Caco-2 (cell line): ENCODE results near the gene USP10. TPM values are rescaled to one million over a fixed set of nuclear protein-coding genes. Genes with fewer than 3 reads are reported as not detected.

ENCODE experiments used
- BruUV-seq: library from RNA; stranded (reverse); fragments of 400-500 nt; replicated peaks from 2 replicates; lab custom pipeline; 2021; lab: Mats Ljungman, UMichigan
- CTCF ChIA-PET: fragments of 300-600 bp; sonication (Branson Sonifier 250); formaldehyde crosslinking; loops from one replicate; lab custom pipeline; 2022; ENCODE audit warnings: antibody characterized with exemption; lab: Charles Lee
- POLR2A ChIA-PET: fragments of 300-600 bp; sonication (Branson Sonifier 250); formaldehyde crosslinking; loops from one replicate; lab custom pipeline; 2022; ENCODE audit warnings: antibody characterized with exemption; lab: Charles Lee
- DNase-seq, 2 experiments: peaks; one replicate each; pipeline versions ENCODE4 v3.0.0 to v3.0.0-alpha.2; 2020 to 2022
- H3K27me3 ChIP-seq: replicated peaks from 2 replicates; pipeline ENCODE4 v1.6.0; 2011; ENCODE audit warnings: low read length; ENCODE audit not compliant: control insufficient read depth, insufficient read depth
- H3K36me3 ChIP-seq: 2 replicates; pipeline ENCODE4 v1.5.1; 2011; ENCODE audit warnings: low read length; ENCODE audit not compliant: control insufficient read depth, insufficient read depth
- H3K4me1 ChIP-seq: fragments of 250-450 bp; sonication (Bioruptor Pico); 2 replicates; pipeline ENCODE4 v1.5.1; 2020; ENCODE audit warnings: mild to moderate bottlenecking
- H3K4me3 ChIP-seq: 2 replicates; pipeline ENCODE4 v1.5.1; 2011; ENCODE audit warnings: low read depth, mild to moderate bottlenecking, control low read depth, low read length
- H3K9me3 ChIP-seq: fragments of 250-450 bp; sonication (Bioruptor Pico); 2 replicates; pipeline ENCODE4 v1.5.1; 2020; ENCODE audit warnings: mild to moderate bottlenecking, moderate library complexity
- H3K27ac Mint-ChIP-seq: one replicate; pipeline ENCODE4 v1.8.0; 2022; ENCODE audit warnings: mixed read lengths; ENCODE audit not compliant: unreplicated experiment
- H3K27me3 Mint-ChIP-seq: one replicate; pipeline ENCODE4 v1.8.0; 2022; ENCODE audit warnings: mixed read lengths; ENCODE audit not compliant: insufficient read depth, unreplicated experiment
- H3K36me3 Mint-ChIP-seq: one replicate; pipeline ENCODE4 v1.8.0; 2022; ENCODE audit warnings: mild to moderate bottlenecking, mixed read lengths; ENCODE audit not compliant: insufficient read depth, unreplicated experiment
- H3K4me1 Mint-ChIP-seq: one replicate; pipeline ENCODE4 v1.8.0; 2022; ENCODE audit warnings: low read depth, mixed read lengths; ENCODE audit not compliant: unreplicated experiment
- H3K4me3 Mint-ChIP-seq: one replicate; pipeline ENCODE4 v1.8.0; 2022; ENCODE audit warnings: mild to moderate bottlenecking, moderate library complexity, mixed read lengths; ENCODE audit not compliant: unreplicated experiment
- H3K9me3 Mint-ChIP-seq: one replicate; pipeline ENCODE4 v1.8.0; 2022; ENCODE audit warnings: mixed read lengths; ENCODE audit not compliant: unreplicated experiment
- intact Hi-C: fragments of 100-400 bp; cut with micrococcal nuclease; formaldehyde crosslinking; loops from one replicate; pipeline ENCODE4 v1.10.0; 2022; ENCODE audit not compliant: unreplicated experiment
- total RNA-seq: library from RNA; stranded (reverse); gene quantifications from 2 replicates; pipeline ENCODE4 v1.2.3, GENCODE V29; 2022
- TF ChIP-seq, protein P1 (sequence below), 2 experiments: fragments of 200-600 bp in 1 of 2; IDR thresholded peaks; 1 replicate in 1 of 2; 2 replicates in 1 of 2; pipeline versions ENCODE4 v1.5.1 to v1.8.0; 2011 to 2022; ENCODE audit warnings: antibody characterized with exemption in 1 of 2, control low read depth in 1 of 2, inconsistent platforms in 1 of 2, low read depth in 1 of 2, low read length in 1 of 2, mild to moderate bottlenecking in 1 of 2, moderate library complexity in 1 of 2; ENCODE audit not compliant: insufficient read depth in 1 of 2, severe bottlenecking in 1 of 2, unreplicated experiment in 1 of 2

The USP10 gene
- total RNA-seq, 1 experiment from 2014 or later: 147 TPM

DNA sequence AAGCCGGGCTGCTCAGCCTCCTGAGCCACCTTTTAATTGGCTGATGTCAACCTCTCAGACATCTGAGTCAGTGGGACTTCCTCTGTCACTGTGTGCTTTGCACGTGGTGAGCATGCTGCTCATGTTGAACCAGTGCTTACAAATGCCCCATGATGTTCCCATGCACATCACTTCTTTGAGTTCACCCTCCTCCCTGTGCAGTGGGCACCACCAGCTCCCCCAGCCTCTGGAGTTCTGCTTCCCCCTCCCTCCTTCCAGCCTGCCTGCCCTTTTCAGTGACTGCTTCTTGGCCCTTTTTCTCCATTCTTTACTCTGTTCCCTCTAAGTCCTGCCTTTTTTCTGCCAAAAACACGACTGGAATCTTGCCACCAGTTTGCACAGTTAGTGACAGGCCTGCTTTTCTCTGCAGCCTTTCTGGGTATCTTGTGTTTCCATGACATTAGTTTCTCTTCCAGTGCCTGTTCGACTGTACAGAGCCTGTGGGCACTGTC lies 41.6 kb downstream of the USP10 start:
- peaks cover 5% of the 10 kb centered on the region for H3K36me3 ChIP-seq
- no peaks in the 10 kb centered on the region for H3K27me3 Mint-ChIP-seq
- CTCF ChIA-PET: interaction anchor here (0.9 kb wide), 1 partner anchor 15 kb away, joined by 3 read pairs; no protein-coding TSS in a partner anchor
- intact Hi-C loops: no loop called here
- no peaks in the 10 kb centered on the region for H3K9me3 Mint-ChIP-seq
- TF ChIP-seq, protein P1, sequence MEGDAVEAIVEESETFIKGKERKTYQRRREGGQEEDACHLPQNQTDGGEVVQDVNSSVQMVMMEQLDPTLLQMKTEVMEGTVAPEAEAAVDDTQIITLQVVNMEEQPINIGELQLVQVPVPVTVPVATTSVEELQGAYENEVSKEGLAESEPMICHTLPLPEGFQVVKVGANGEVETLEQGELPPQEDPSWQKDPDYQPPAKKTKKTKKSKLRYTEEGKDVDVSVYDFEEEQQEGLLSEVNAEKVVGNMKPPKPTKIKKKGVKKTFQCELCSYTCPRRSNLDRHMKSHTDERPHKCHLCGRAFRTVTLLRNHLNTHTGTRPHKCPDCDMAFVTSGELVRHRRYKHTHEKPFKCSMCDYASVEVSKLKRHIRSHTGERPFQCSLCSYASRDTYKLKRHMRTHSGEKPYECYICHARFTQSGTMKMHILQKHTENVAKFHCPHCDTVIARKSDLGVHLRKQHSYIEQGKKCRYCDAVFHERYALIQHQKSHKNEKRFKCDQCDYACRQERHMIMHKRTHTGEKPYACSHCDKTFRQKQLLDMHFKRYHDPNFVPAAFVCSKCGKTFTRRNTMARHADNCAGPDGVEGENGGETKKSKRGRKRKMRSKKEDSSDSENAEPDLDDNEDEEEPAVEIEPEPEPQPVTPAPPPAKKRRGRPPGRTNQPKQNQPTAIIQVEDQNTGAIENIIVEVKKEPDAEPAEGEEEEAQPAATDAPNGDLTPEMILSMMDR (IDR thresholded peaks at IDR 0.05; ENCODE audit: insufficient read depth in 1 of 2, low read depth in 1 of 2, low read length in 1 of 2, severe bottlenecking in 1 of 2, unreplicated experiment in 1 of 2): no peak
- no peaks in the 10 kb centered on the region for H3K27me3 ChIP-seq
- DNase-seq: no peak
- no peak overlapping the region for H3K4me3 ChIP-seq
- H3K27ac Mint-ChIP-seq: no peak overlapping the region
- H3K4me1 Mint-ChIP-seq: peaks cover 10% of the 10 kb centered on the region
- no peak overlapping the region for H3K4me3 Mint-ChIP-seq
- peaks cover 7% of the 10 kb centered on the region; the same call in 1 of the 2 replicates for H3K4me1 ChIP-seq
- peaks cover 81% of the 10 kb centered on the region for H3K36me3 Mint-ChIP-seq
- BruUV-seq: no TSS peak
- POLR2A ChIA-PET: no interaction called here
- H3K9me3 ChIP-seq: no peaks in the 10 kb centered on the region

DNA sequence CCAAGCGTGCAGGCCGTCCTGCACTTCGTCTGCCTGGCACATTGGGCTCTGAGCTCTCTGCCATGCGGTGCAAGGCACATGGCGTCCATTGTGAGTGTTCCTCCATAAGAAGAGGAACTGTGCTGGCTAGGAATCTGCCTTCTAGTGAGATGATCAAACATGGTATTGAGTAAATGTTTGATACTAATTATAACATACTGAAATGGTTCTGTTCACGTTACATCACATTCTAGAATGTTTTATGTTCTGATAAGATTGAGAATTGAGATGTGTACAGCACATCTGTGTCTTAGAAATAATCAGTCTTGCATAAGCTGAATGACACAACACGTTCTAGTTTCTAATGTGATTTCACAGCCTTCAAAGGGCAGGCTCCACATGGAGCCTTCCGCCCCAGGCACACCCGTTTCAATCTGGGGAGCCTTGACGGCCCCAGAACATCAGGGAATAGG lies 42.9 kb downstream of the USP10 start:
- intact Hi-C loops: no loop called here
- Histone ChIP-seq H3K4me1 (peaks cover 7% of the 10 kb centered on the region; the same call in 1 of the 2 replicates), H3K36me3 (peaks cover 5% of the 10 kb centered on the region), H3K9me3 (no peaks in the 10 kb centered on the region), H3K4me3 (no peak overlapping the region), H3K27me3 (no peaks in the 10 kb centered on the region)
- H3K27ac Mint-ChIP-seq: no peak overlapping the region
- DNase-seq: no peak
- ChIA-PET POLR2A (no interaction called here), CTCF (interaction anchor here (1.0 kb wide), 1 partner anchor 16 kb away, joined by 3 read pairs; no protein-coding TSS in a partner anchor)
- H3K27me3 Mint-ChIP-seq: no peaks in the 10 kb centered on the region
- BruUV-seq: no TSS peak
- no peaks in the 10 kb centered on the region for H3K9me3 Mint-ChIP-seq
- H3K4me3 Mint-ChIP-seq: no peak overlapping the region
- peaks cover 79% of the 10 kb centered on the region for H3K36me3 Mint-ChIP-seq
- H3K4me1 Mint-ChIP-seq: peaks cover 10% of the 10 kb centered on the region
- TF ChIP-seq, protein P1 (IDR thresholded peaks at IDR 0.05; ENCODE audit: insufficient read depth in 1 of 2, low read depth in 1 of 2, low read length in 1 of 2, severe bottlenecking in 1 of 2, unreplicated experiment in 1 of 2): no peak

DNA sequence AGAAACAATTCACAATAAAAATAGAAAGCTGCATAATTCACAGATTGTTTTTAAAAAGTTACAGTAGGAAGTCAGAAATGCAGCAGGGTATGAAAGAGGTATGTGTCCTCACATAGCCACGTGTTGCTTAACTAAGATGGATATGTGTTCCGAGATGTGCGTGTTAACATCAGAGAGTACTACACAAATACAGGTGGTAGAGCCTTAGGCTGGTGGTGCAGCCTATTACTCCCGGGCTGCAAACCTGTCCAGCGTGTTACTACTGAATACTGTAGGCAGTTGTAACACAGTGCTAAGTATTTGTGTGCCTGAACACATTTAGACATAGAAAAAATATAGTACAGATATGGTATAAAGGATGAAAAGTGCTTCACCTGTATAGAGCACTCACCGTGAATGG lies 46.4 kb downstream of the USP10 start:
- ChIA-PET CTCF (interaction anchor here (0.6 to 1.3 kb wide), 2 partner anchors 8 to 585 kb away, joined by 3 to 8 read pairs; no protein-coding TSS in a partner anchor), POLR2A (no interaction called here)

More for the DNA sequence above, 46.4 kb downstream of the USP10 start:
- Histone ChIP-seq H3K36me3 (peaks cover 3% of the 10 kb centered on the region), H3K4me3 (no peak overlapping the region), H3K27me3 (no peaks in the 10 kb centered on the region), H3K9me3 (no peaks in the 10 kb centered on the region), H3K4me1 (no peaks in the 10 kb centered on the region)
- H3K9me3 Mint-ChIP-seq: no peaks in the 10 kb centered on the region
- intact Hi-C loops: no loop called here
- no peak overlapping the region for H3K4me3 Mint-ChIP-seq
- DNase-seq: no peak
- H3K27me3 Mint-ChIP-seq: no peaks in the 10 kb centered on the region
- H3K36me3 Mint-ChIP-seq: peaks cover 75% of the 10 kb centered on the region
- no peaks in the 10 kb centered on the region for H3K4me1 Mint-ChIP-seq
- no TSS peak for BruUV-seq
- H3K27ac Mint-ChIP-seq: no peak overlapping the region
- TF ChIP-seq, protein P1 (IDR thresholded peaks at IDR 0.05; ENCODE audit: insufficient read depth in 1 of 2, low read depth in 1 of 2, low read length in 1 of 2, severe bottlenecking in 1 of 2, unreplicated experiment in 1 of 2): no peak
